IMR-90 (cell line): ENCODE data around the gene HACD2. TPM values are rescaled to one million over a fixed set of nuclear protein-coding genes. Genes with fewer than 3 reads are reported as not detected.

ENCODE experiments used
- ATAC-seq: fragments of 200-7000 bp; cut with Tn5 transposase; 2 replicates; pipeline ENCODE4 v1.9.1; 2020; ENCODE audit warnings: low read depth, mild to moderate bottlenecking, moderate library complexity
- BruUV-seq: library from RNA; stranded (reverse); fragments of 400-500 nt; replicated peaks from 2 replicates; lab custom pipeline; 2021; lab: Mats Ljungman, UMichigan
- CTCF ChIA-PET: fragments of 300-600 bp; formaldehyde crosslinking; extraction: SDS; loops from one replicate; lab custom pipeline; 2021; ENCODE audit warnings: antibody characterized with exemption; lab: Yijun Ruan, JAX
- POLR2A ChIA-PET: fragments of 300-600 bp; sonication (Branson Sonifier 250); formaldehyde crosslinking; loops from one replicate; lab custom pipeline; 2022; ENCODE audit warnings: antibody characterized with exemption; ENCODE audit not compliant: unreplicated experiment; lab: Charles Lee
- DNase-seq: peaks from one replicate; pipeline ENCODE4 v3.0.0; 2013
- H2AFZ ChIP-seq: replicated peaks from 2 replicates; pipeline ENCODE3; 2013; ENCODE audit warnings: low read length, mild to moderate bottlenecking; ENCODE audit not compliant: poor library complexity
- H2AK5ac ChIP-seq: 2 replicates; pipeline ENCODE4 v1.6.1; 2013; ENCODE audit warnings: low read depth, low read length, inconsistent platforms
- H2AK9ac ChIP-seq: replicated peaks from 2 replicates; pipeline ENCODE3; 2013; ENCODE audit warnings: mild to moderate bottlenecking, low read depth, low read length, moderate library complexity; ENCODE audit not compliant: poor library complexity
- H2BK120ac ChIP-seq: 2 replicates; pipeline ENCODE4 v1.6.1; 2013; ENCODE audit warnings: low read depth, low read length, inconsistent platforms
- H2BK15ac ChIP-seq: 3 replicates; pipeline ENCODE4 v1.6.1; 2013; ENCODE audit warnings: low read depth, low read length, inconsistent platforms
- H2BK20ac ChIP-seq: 2 replicates; pipeline ENCODE4 v1.6.1; 2013; ENCODE audit warnings: low read depth, mild to moderate bottlenecking, inconsistent platforms, low read length, moderate library complexity
- H2BK5ac ChIP-seq: 2 replicates; pipeline ENCODE4 v1.6.1; 2013; ENCODE audit warnings: mild to moderate bottlenecking, low read depth, low read length, inconsistent platforms; ENCODE audit not compliant: poor library complexity, severe bottlenecking
- H3K14ac ChIP-seq: replicated peaks from 2 replicates; pipeline ENCODE4 v1.6.1; 2013; ENCODE audit warnings: low read depth, low read length, inconsistent platforms
- H3K18ac ChIP-seq: 2 replicates; pipeline ENCODE4 v1.6.1; 2013; ENCODE audit warnings: low read depth, low read length, control low read depth
- H3K23ac ChIP-seq: 2 replicates; pipeline ENCODE4 v1.6.1; 2013; ENCODE audit warnings: low read depth, low read length, inconsistent platforms
- H3K27ac ChIP-seq: 2 replicates; pipeline ENCODE4 v1.5.1; 2013; ENCODE audit warnings: mild to moderate bottlenecking, control low read depth, low read length; ENCODE audit not compliant: insufficient read depth
- H3K27me3 ChIP-seq: 2 replicates; pipeline ENCODE4 v1.6.1; 2013; ENCODE audit warnings: low read length; ENCODE audit not compliant: control insufficient read depth, insufficient read depth
- H3K36me3 ChIP-seq: 2 replicates; pipeline ENCODE4 v1.6.1; 2013; ENCODE audit warnings: low read length, mixed read lengths; ENCODE audit not compliant: control insufficient read depth, insufficient read depth
- H3K4ac ChIP-seq: 2 replicates; pipeline ENCODE4 v1.6.1; 2013; ENCODE audit warnings: low read depth, low read length, inconsistent platforms
- H3K4me1 ChIP-seq: 2 replicates; pipeline ENCODE4 v1.6.1; 2013; ENCODE audit warnings: low read length, mixed read lengths; ENCODE audit not compliant: control insufficient read depth, insufficient read depth
- H3K4me2 ChIP-seq: 2 replicates; pipeline ENCODE4 v1.6.1; 2013; ENCODE audit warnings: low read depth, mild to moderate bottlenecking, control low read depth, low read length, moderate library complexity
- H3K4me3 ChIP-seq: 2 replicates; pipeline ENCODE4 v1.5.1; 2013; ENCODE audit warnings: low read depth, mild to moderate bottlenecking, control low read depth, low read length, moderate library complexity; ENCODE audit not compliant: insufficient read depth
- H3K56ac ChIP-seq: 2 replicates; pipeline ENCODE4 v1.6.1; 2013; ENCODE audit warnings: low read length, inconsistent platforms; ENCODE audit not compliant: insufficient read depth; ENCODE audit errors: extremely low read depth
- H3K79me1 ChIP-seq, 2 experiments: 2 replicates each; pipeline ENCODE4 v1.6.1; 2013; ENCODE audit warnings: low read length in 2 of 2, inconsistent platforms in 1 of 2, low read depth in 1 of 2
- H3K9ac ChIP-seq: 2 replicates; pipeline ENCODE4 v1.6.1; 2013; ENCODE audit warnings: low read depth, low read length, control low read depth
- H3K9me1 ChIP-seq: 2 replicates; pipeline ENCODE4 v1.6.1; 2013; ENCODE audit warnings: low read length, inconsistent platforms; ENCODE audit not compliant: insufficient read depth
- H3K9me3 ChIP-seq: 2 replicates; pipeline ENCODE4 v1.6.1; 2013; ENCODE audit warnings: low read length; ENCODE audit not compliant: control insufficient read depth, insufficient read depth
- H4K20me1 ChIP-seq: 2 replicates; pipeline ENCODE4 v1.6.1; 2013; ENCODE audit warnings: low read length, inconsistent platforms; ENCODE audit not compliant: insufficient read depth
- H4K5ac ChIP-seq: 2 replicates; pipeline ENCODE4 v1.6.1; 2013; ENCODE audit warnings: mild to moderate bottlenecking, low read depth, low read length, control low read depth
- H4K8ac ChIP-seq, 2 experiments: 2 replicates each; pipeline ENCODE4 v1.6.1; 2013; ENCODE audit warnings: low read depth in 2 of 2, low read length in 2 of 2, control low read depth in 1 of 2, inconsistent platforms in 1 of 2
- H4K91ac ChIP-seq: 2 replicates; pipeline ENCODE4 v1.6.1; 2013; ENCODE audit warnings: low read depth, low read length, inconsistent platforms; ENCODE audit not compliant: insufficient read depth
- MAZ ChIP-seq: IDR thresholded peaks from 2 replicates; pipeline ENCODE4 v1.6.1; 2012; ENCODE audit warnings: low read depth, mild to moderate bottlenecking, low read length, improper control_type of control experiment, moderate library complexity, borderline replicate concordance
- NFE2L2 ChIP-seq: fragments of 150-350 bp; IDR thresholded peaks from 2 replicates; pipeline ENCODE4 v1.6.1; 2016; ENCODE audit warnings: low read depth, mild to moderate bottlenecking, low read length
- POLR2A ChIP-seq: IDR thresholded peaks from 2 replicates; pipeline ENCODE4 v1.6.1; 2012; ENCODE audit warnings: mild to moderate bottlenecking, low read depth, low read length
- RAD21 ChIP-seq: IDR thresholded peaks from 2 replicates; pipeline ENCODE4 v1.6.1; 2012; ENCODE audit warnings: low read length, improper control_type of control experiment
- RFX5 ChIP-seq: IDR thresholded peaks from 2 replicates; pipeline ENCODE4 v1.8.0; 2012; ENCODE audit warnings: low read depth, mild to moderate bottlenecking, low read length, moderate library complexity
- SMC3 ChIP-seq: fragments of 150-350 bp; IDR thresholded peaks from 2 replicates; pipeline ENCODE4 v1.6.1; 2016; ENCODE audit warnings: low read depth, mild to moderate bottlenecking, antibody characterized with exemption, low read length, moderate library complexity
- dilution Hi-C: fragments of 300-500 bp; cut with HindIII; formaldehyde crosslinking; loops from one replicate; pipeline ENCODE4 v1.14.3; 2018; ENCODE audit warnings: low sequenced_read_pairs; ENCODE audit not compliant: unreplicated experiment
- in situ Hi-C: fragments of 300-500 bp; cut with MboI; formaldehyde crosslinking; loops from 3 replicates; pipeline ENCODE4 v1.14.3; 2019; ENCODE audit warnings: low sequenced_read_pairs, inconsistent platforms, mixed read lengths
- intact Hi-C: fragments of 100-400 bp; cut with micrococcal nuclease; formaldehyde crosslinking; loops from 2 replicates; pipeline ENCODE4 v1.10.0; 2022
- polyA plus RNA-seq, 3 experiments: library from polyadenylated mRNA; depleted of rRNA; stranded (reverse); fragments of >200 nt; gene quantifications; 2 replicates each; pipeline ENCODE4 v1.2.3, GENCODE V29; 2012; ENCODE audit warnings: low replicate concordance in 1 of 3
- total RNA-seq: library from RNA; depleted of rRNA; stranded (reverse); fragments of >200 nt; gene quantifications from 2 replicates; pipeline ENCODE4 v1.2.3, GENCODE V29; 2012
- TF ChIP-seq, protein P1 (sequence below): fragments of 150-350 bp; IDR thresholded peaks from 2 replicates; pipeline ENCODE4 v1.6.1; 2016; ENCODE audit warnings: low read depth, mild to moderate bottlenecking, low read length, moderate library complexity, borderline replicate concordance

Gene HACD2
- total and polyA plus RNA-seq, 2 of the 4 experiments (the other 2 are of a cell fraction): 21.5 to 22.6 TPM

DNA sequence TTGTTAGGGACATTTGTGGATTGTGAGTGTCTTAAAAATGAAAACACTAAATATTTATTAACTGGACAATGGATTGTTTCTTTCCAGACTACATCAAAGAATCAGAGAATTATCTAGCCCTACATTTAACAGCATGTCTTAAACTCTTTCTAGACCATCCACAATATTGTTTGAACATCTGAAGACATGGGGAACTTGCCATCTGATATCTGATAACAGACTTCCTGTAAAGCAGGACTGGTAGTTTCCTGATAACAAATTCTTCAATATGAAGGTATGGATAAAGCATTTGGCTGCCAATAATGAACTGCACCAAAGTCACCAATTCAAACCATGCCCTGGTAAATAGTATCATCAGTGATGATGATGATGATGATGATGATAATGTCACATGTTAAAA is 26.2 kb upstream of the HACD2 start:
- peaks cover 10 to 60% of the 10 kb centered on the region in 2 experiments for H3K79me1 ChIP-seq
- no peak overlapping the region for H3K4ac ChIP-seq
- no peak overlapping the region for H3K27ac ChIP-seq
- H3K4me2 ChIP-seq: no peak overlapping the region
- no peak overlapping the region for H2BK120ac ChIP-seq
- H3K4me1 ChIP-seq: peaks cover 7% of the 10 kb centered on the region; the same call in 1 of the 2 replicates
- no peak overlapping the region; a peak in 1 of 4 replicates for H4K8ac ChIP-seq
- H3K36me3 ChIP-seq: peaks cover 33% of the 10 kb centered on the region
- no peaks in the 10 kb centered on the region for H3K9me3 ChIP-seq
- no peak overlapping the region for H3K56ac ChIP-seq
- no peak overlapping the region for H3K18ac ChIP-seq
- H4K91ac ChIP-seq: no peak overlapping the region
- no peak overlapping the region for H3K9ac ChIP-seq
- ChIA-PET CTCF (no interaction called here), POLR2A (no interaction called here)
- intact Hi-C loops: no loop called here
- dilution Hi-C loops: no loop called here
- in situ Hi-C loops: no loop called here
- peaks cover 7% of the 10 kb centered on the region for H3K9me1 ChIP-seq
- no peak for ATAC-seq
- H2AFZ ChIP-seq: no peak overlapping the region
- H3K27me3 ChIP-seq: no peaks in the 10 kb centered on the region
- peaks cover 30% of the 10 kb centered on the region for H4K20me1 ChIP-seq
- no TSS peak for BruUV-seq
- no peak overlapping the region for H2BK20ac ChIP-seq
- H2AK9ac ChIP-seq: no peak overlapping the region
- H3K23ac ChIP-seq: no peak overlapping the region
- TF ChIP-seq MAZ (no peak), NFE2L2 (no peak), POLR2A (no peak), RFX5 (no peak), RAD21 (no peak), SMC3 (no peak)
- TF ChIP-seq, protein P1, sequence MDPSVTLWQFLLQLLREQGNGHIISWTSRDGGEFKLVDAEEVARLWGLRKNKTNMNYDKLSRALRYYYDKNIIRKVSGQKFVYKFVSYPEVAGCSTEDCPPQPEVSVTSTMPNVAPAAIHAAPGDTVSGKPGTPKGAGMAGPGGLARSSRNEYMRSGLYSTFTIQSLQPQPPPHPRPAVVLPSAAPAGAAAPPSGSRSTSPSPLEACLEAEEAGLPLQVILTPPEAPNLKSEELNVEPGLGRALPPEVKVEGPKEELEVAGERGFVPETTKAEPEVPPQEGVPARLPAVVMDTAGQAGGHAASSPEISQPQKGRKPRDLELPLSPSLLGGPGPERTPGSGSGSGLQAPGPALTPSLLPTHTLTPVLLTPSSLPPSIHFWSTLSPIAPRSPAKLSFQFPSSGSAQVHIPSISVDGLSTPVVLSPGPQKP: no peak
- no peak overlapping the region for H3K4me3 ChIP-seq
- no peak for DNase-seq
- no peak overlapping the region for H2BK5ac ChIP-seq
- no peak overlapping the region for H4K5ac ChIP-seq
- H3K14ac ChIP-seq: no peak overlapping the region
- no peak overlapping the region for H2BK15ac ChIP-seq
- H2AK5ac ChIP-seq: no peak overlapping the region
